PC-3 (cell line): Measurements from ENCODE around the gene CD82. TPM values are rescaled to one million over a fixed set of nuclear protein-coding genes. Genes with fewer than 3 reads are reported as not detected.

Experiments used
- ATAC-seq: fragments of 200-7000 bp; cut with Tn5 transposase; 2 replicates; pipeline ENCODE4 v1.9.1; 2020; ENCODE audit warnings: mild to moderate bottlenecking, moderate library complexity
- BruUV-seq: library from RNA; stranded (reverse); fragments of 400-500 nt; replicated peaks from 2 replicates; lab custom pipeline; 2021; lab: Mats Ljungman, UMichigan
- CTCF ChIA-PET: fragments of 300-600 bp; sonication (Branson Sonifier 250); formaldehyde crosslinking; loops from one replicate; lab custom pipeline; 2022; ENCODE audit warnings: antibody characterized with exemption; lab: Charles Lee
- POLR2A ChIA-PET: fragments of 300-600 bp; sonication (Branson Sonifier 250); formaldehyde crosslinking; loops from one replicate; lab custom pipeline; 2022; ENCODE audit warnings: antibody characterized with exemption; ENCODE audit not compliant: unreplicated experiment; lab: Charles Lee
- DNase-seq: peaks from one replicate; pipeline ENCODE4 v3.0.0-alpha.2; 2015
- H2AFZ ChIP-seq: fragments of 300-600 bp; sonication (generic); 2 replicates; pipeline ENCODE4 v1.6.0; 2016; ENCODE audit warnings: antibody characterized with exemption, low read length
- H3F3A ChIP-seq: fragments of 300-600 bp; sonication (generic); one replicate; pipeline ENCODE4 v1.6.0; 2017; ENCODE audit warnings: antibody characterized with exemption, low read length, control low read depth, mild to moderate bottlenecking; ENCODE audit not compliant: unreplicated experiment
- H3K27ac ChIP-seq: fragments of 300-600 bp; sonication (generic); 2 replicates; pipeline ENCODE4 v1.5.1; 2016; ENCODE audit warnings: mild to moderate bottlenecking, low read length
- H3K27me3 ChIP-seq: fragments of 300-600 bp; sonication (generic); 2 replicates; pipeline ENCODE4 v1.6.1; 2016; ENCODE audit warnings: low read length, mixed read lengths
- H3K36me3 ChIP-seq: fragments of 300-600 bp; sonication (generic); 2 replicates; pipeline ENCODE4 v1.6.1; 2016; ENCODE audit warnings: low read depth, mixed run types, low read length, mixed read lengths
- H3K4me1 ChIP-seq: fragments of 300-600 bp; sonication (generic); 2 replicates; pipeline ENCODE4 v1.5.1; 2016; ENCODE audit warnings: low read length; ENCODE audit not compliant: insufficient read depth
- H3K4me2 ChIP-seq: fragments of 300-600 bp; sonication (generic); 2 replicates; pipeline ENCODE4 v1.6.0; 2016; ENCODE audit warnings: low read length
- H3K4me3 ChIP-seq: fragments of 300-600 bp; sonication (generic); 2 replicates; pipeline ENCODE4 v1.5.1; 2016; ENCODE audit warnings: mild to moderate bottlenecking, low read length, mixed read lengths
- H3K79me2 ChIP-seq: fragments of 300-600 bp; sonication (generic); 2 replicates; pipeline ENCODE4 v1.6.1; 2017; ENCODE audit warnings: low read length, mixed read lengths
- H3K9ac ChIP-seq: fragments of 300-600 bp; sonication (generic); 2 replicates; pipeline ENCODE4 v1.6.0; 2016; ENCODE audit warnings: mild to moderate bottlenecking, low read length
- H3K9me2 ChIP-seq: fragments of 300-600 bp; sonication (generic); replicated peaks from 2 replicates; pipeline ENCODE4 v1.6.1; 2016; ENCODE audit warnings: mixed run types, low read length, mixed read lengths
- H3K9me3 ChIP-seq: fragments of 300-600 bp; sonication (generic); 2 replicates; pipeline ENCODE4 v1.6.1; 2016; ENCODE audit warnings: low read length, mixed read lengths
- H4K20me1 ChIP-seq: fragments of 300-600 bp; sonication (generic); 2 replicates; pipeline ENCODE4 v1.6.1; 2016; ENCODE audit warnings: low read length, mixed read lengths
- CTCF ChIP-seq: fragments of 300-600 bp; sonication (generic); conservative IDR thresholded peaks from 2 replicates; pipeline ENCODE4 v1.5.1; 2017; ENCODE audit warnings: antibody characterized with exemption, low read depth, mild to moderate bottlenecking, low read length
- EZH2 ChIP-seq: fragments of 300-600 bp; sonication (generic); IDR thresholded peaks from one replicate; pipeline ENCODE4 v1.6.1; 2017; ENCODE audit warnings: antibody characterized with exemption, mild to moderate bottlenecking, low read length; ENCODE audit not compliant: unreplicated experiment
- EZH2phosphoT487 ChIP-seq: fragments of 300-600 bp; sonication (generic); IDR thresholded peaks from 2 replicates; pipeline ENCODE4 v1.6.1; 2018; ENCODE audit warnings: mild to moderate bottlenecking, antibody characterized with exemption, low read length, borderline replicate concordance
- intact Hi-C: fragments of 100-400 bp; cut with micrococcal nuclease; formaldehyde crosslinking; loops from 2 replicates; pipeline ENCODE4 v1.9.0; 2023
- total RNA-seq: library from RNA; depleted of rRNA; stranded (reverse); fragments of >200 nt; gene quantifications from 2 replicates; pipeline ENCODE4 v1.2.3, GENCODE V29; 2014

Gene CD82
- total RNA-seq, 1 experiment from 2014 or later = 5.0 TPM

- ATAC-seq = no peak
- H3K9me3 ChIP-seq = no peaks in the 10 kb centered on the region
- no peaks in the 10 kb centered on the region for H4K20me1 ChIP-seq
- no peaks in the 10 kb centered on the region for H3F3A ChIP-seq
- H2AFZ ChIP-seq = no peak overlapping the region
- no peaks in the 10 kb centered on the region for H3K9me2 ChIP-seq
- H3K9ac ChIP-seq = no peak overlapping the region
- no TSS peak for BruUV-seq
- H3K4me3 ChIP-seq = no peak overlapping the region
- ChIA-PET CTCF (no interaction called here), POLR2A (no interaction called here)
- H3K27me3 ChIP-seq = no peaks in the 10 kb centered on the region
- H3K4me1 ChIP-seq = no peaks in the 10 kb centered on the region
- TF ChIP-seq CTCF (no peak), EZH2phosphoT487 (no peak), EZH2 (no peak)
- DNase-seq = peak; percentile 21
- H3K36me3 ChIP-seq = no peaks in the 10 kb centered on the region
- intact Hi-C loops = no loop called here
- no peaks in the 10 kb centered on the region for H3K79me2 ChIP-seq
- H3K4me2 ChIP-seq = no peak overlapping the region
- H3K27ac ChIP-seq = no peak overlapping the region
Measured at GRCh38 chr11:44604171-44604581, 38.7 kb downstream of the CD82 start.

- Histone ChIP-seq H3K27me3 (no peaks in the 10 kb centered on the region), H3K36me3 (no peaks in the 10 kb centered on the region), H3K27ac (no peak overlapping the region), H3K4me3 (no peak overlapping the region), H3K79me2 (no peaks in the 10 kb centered on the region), H2AFZ (no peak overlapping the region), H3K9me3 (no peaks in the 10 kb centered on the region), H4K20me1 (no peaks in the 10 kb centered on the region), H3F3A (no peaks in the 10 kb centered on the region), H3K4me1 (no peaks in the 10 kb centered on the region), H3K9me2 (no peaks in the 10 kb centered on the region), H3K9ac (no peak overlapping the region), H3K4me2 (no peak overlapping the region)
- CTCF ChIA-PET = no interaction called here
- no TSS peak for BruUV-seq
- POLR2A ChIA-PET = no interaction called here
- ATAC-seq (no peak), DNase-seq (no peak)
- intact Hi-C loops = no loop called here
- TF ChIP-seq EZH2 (no peak), EZH2phosphoT487 (no peak), CTCF (no peak)
Measured at GRCh38 chr11:44605068-44605708, 39.7 kb downstream of the CD82 start.

- H3K27ac ChIP-seq = no peak overlapping the region
- ChIA-PET CTCF (no interaction called here), POLR2A (no interaction called here)
- H3K9me2 ChIP-seq = no peaks in the 10 kb centered on the region
- ATAC-seq (no peak), DNase-seq (no peak)
- H2AFZ ChIP-seq = no peak overlapping the region
- intact Hi-C loops = no loop called here
- no peak for TF ChIP-seq EZH2phosphoT487
- H3K9me3 ChIP-seq = no peaks in the 10 kb centered on the region
- no peak overlapping the region for H3K9ac ChIP-seq
- H3K4me2 ChIP-seq = no peak overlapping the region
- H3K4me1 ChIP-seq = no peaks in the 10 kb centered on the region
- no peaks in the 10 kb centered on the region for H3K36me3 ChIP-seq
- H3F3A ChIP-seq = no peaks in the 10 kb centered on the region
- no peaks in the 10 kb centered on the region for H3K79me2 ChIP-seq
- no TSS peak for BruUV-seq
- H3K4me3 ChIP-seq = no peak overlapping the region
- no peaks in the 10 kb centered on the region for H4K20me1 ChIP-seq
- no peaks in the 10 kb centered on the region for H3K27me3 ChIP-seq
Measured at GRCh38 chr11:44605965-44606364, 40.5 kb downstream of the CD82 start.
